Measurements from ENCODE around the gene SELENOI. TPM values are rescaled to one million over a fixed set of nuclear protein-coding genes. Genes with fewer than 3 reads are reported as not detected.

The SELENOI gene
- total and polyA plus RNA-seq, 8 donors: 0.92 to 60.8 (median 4.5) TPM

DNA sequence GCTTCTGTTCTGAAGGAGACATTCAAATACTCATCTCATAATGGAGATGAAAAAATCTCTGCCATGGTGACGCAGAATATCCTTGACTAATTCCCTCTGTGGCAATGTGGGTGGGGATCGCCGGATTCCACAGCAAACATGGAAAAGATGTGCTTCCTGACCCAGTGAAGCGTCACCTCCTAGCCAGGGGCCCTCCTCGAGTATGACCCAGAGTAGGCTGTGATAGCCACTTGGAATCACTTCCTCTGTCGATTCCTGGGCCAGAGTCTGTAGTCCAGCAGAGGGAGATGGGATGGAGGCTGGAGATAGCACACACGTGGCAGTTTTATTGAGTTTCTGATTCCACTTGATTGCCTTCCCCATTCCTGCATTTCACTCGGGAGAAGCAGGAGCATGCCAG lies 92.6 kb downstream of the SELENOI start:
- Histone ChIP-seq H3K9me3 (no peaks in the 10 kb centered on the region), H3K36me3 (no peaks in the 10 kb centered on the region), H3K4me1 (no peaks in the 10 kb centered on the region), H3K27me3 (peaks cover 0 to 3% (median 0%) of the 10 kb centered on the region in 3 donors), H3K4me3 (no peak overlapping the region), H3K27ac (no peak overlapping the region)
- no peak for DNase-seq
- intact Hi-C loops (cut with DNase I; ENCODE audit: low total_unique reads): no loop called here
- WGBS, 5 donors: 52 to 58% (median 56%) methylated on average over 8 of the region's 8 CpGs
- TF ChIP-seq POLR2A (IDR thresholded peaks at IDR 0.05): no peak
- TF ChIP-seq, protein P1, sequence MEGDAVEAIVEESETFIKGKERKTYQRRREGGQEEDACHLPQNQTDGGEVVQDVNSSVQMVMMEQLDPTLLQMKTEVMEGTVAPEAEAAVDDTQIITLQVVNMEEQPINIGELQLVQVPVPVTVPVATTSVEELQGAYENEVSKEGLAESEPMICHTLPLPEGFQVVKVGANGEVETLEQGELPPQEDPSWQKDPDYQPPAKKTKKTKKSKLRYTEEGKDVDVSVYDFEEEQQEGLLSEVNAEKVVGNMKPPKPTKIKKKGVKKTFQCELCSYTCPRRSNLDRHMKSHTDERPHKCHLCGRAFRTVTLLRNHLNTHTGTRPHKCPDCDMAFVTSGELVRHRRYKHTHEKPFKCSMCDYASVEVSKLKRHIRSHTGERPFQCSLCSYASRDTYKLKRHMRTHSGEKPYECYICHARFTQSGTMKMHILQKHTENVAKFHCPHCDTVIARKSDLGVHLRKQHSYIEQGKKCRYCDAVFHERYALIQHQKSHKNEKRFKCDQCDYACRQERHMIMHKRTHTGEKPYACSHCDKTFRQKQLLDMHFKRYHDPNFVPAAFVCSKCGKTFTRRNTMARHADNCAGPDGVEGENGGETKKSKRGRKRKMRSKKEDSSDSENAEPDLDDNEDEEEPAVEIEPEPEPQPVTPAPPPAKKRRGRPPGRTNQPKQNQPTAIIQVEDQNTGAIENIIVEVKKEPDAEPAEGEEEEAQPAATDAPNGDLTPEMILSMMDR (IDR thresholded peaks at IDR 0.05): no peak
- TF ChIP-seq EP300 (IDR thresholded peaks at IDR 0.05): no peak
- no peak for TF ChIP-seq POLR2AphosphoS5 (IDR thresholded peaks at IDR 0.05)

DNA sequence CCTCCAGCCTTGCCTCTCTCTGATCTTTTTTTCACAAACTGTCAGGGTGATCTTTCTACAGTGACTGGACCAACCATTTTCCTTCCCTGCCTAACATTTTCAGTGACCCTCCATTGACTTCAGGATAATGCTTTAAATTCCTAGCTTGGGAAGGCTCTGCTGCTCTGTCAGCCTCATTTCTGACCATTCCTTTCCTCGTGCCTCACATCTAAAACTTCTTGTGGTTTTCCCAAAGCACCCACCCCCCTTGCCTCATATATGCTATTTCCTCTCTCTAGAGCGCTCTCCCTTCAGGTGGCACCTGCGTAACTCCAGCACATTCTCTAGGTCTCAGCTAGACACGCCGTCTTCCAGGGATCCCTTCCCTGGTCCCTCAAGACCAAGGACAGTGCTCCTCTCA lies 93.0 kb downstream of the SELENOI start:
- Histone ChIP-seq H3K36me3 (no peaks in the 10 kb centered on the region), H3K4me1 (no peaks in the 10 kb centered on the region), H3K4me3 (no peak overlapping the region), H3K27me3 (peaks cover 0 to 3% (median 0%) of the 10 kb centered on the region in 3 donors), H3K27ac (no peak overlapping the region), H3K9me3 (no peaks in the 10 kb centered on the region)
- TF ChIP-seq EP300 (IDR thresholded peaks at IDR 0.05) (no peak), POLR2A (IDR thresholded peaks at IDR 0.05) (no peak), POLR2AphosphoS5 (IDR thresholded peaks at IDR 0.05) (no peak)
- TF ChIP-seq, protein P1 (IDR thresholded peaks at IDR 0.05): no peak
- intact Hi-C loops (cut with DNase I; ENCODE audit: low total_unique reads): no loop called here
- no peak for DNase-seq
- WGBS, 5 donors: 46 to 62% (median 48%) methylated on average over 5 of the region's 5 CpGs

DNA sequence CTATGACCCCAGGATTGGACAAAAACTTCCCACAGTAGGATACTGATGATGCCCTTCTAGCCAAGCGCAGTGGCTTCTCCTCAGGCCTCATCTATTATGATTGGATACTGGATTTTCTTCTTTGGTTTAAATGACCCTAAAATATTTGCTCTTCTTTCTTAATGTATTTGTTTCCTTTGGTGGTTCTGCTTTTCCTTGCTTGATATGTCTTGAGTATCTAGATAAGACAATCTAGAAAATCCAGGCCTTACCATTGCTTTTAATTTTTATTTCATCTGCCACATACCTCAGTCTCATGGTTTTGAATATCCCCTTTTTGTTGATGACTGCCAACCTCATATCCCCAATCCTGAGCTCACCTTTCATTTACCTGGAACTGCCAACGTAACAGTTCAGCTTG lies 96.4 kb downstream of the SELENOI start:
- no peak for DNase-seq

DNA sequence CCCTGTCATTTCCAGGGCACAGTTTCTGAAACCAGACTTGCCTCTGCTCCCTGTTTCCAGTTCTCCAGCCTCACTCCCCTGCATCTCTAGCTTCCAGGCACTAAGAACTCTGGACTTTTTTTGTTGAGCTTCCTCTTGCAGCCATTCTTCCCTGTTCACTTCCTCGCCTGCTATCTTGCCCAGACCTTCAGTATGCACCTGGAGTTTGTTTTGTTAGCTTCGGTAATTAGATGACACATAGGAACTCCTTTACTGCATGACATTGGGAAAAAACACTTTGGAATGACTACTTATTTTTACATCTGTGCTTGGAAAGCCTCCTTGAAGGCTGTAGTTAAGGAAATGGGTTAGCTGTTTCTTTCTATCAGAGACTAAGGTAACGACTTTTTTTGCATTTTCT lies 96.8 kb downstream of the SELENOI start:
- intact Hi-C loops (cut with DNase I; ENCODE audit: low total_unique reads): no loop called here
- DNase-seq: no peak
- no peaks in the 10 kb centered on the region for H3K4me1 ChIP-seq
- TF ChIP-seq POLR2A (IDR thresholded peaks at IDR 0.05) (no peak), EP300 (IDR thresholded peaks at IDR 0.05) (no peak), POLR2AphosphoS5 (IDR thresholded peaks at IDR 0.05) (no peak)
- TF ChIP-seq, protein P1 (IDR thresholded peaks at IDR 0.05): no peak
- no peaks in the 10 kb centered on the region for H3K36me3 ChIP-seq
- H3K27ac ChIP-seq: no peak overlapping the region
- 49 to 58% (median 52%) methylated on average over 3 of the region's 3 CpGs for WGBS, 5 donors
- H3K27me3 ChIP-seq: no peaks in the 10 kb centered on the region
- no peaks in the 10 kb centered on the region for H3K9me3 ChIP-seq
- H3K4me3 ChIP-seq: no peak overlapping the region

More for the DNA sequence above, 96.4 kb downstream of the SELENOI start:
- TF ChIP-seq, protein P1 (IDR thresholded peaks at IDR 0.05): no peak
- TF ChIP-seq POLR2A (IDR thresholded peaks at IDR 0.05) (no peak), EP300 (IDR thresholded peaks at IDR 0.05) (no peak), POLR2AphosphoS5 (IDR thresholded peaks at IDR 0.05) (no peak)
- Histone ChIP-seq H3K27ac (no peak overlapping the region), H3K9me3 (no peaks in the 10 kb centered on the region), H3K36me3 (no peaks in the 10 kb centered on the region), H3K4me1 (no peaks in the 10 kb centered on the region), H3K27me3 (no peaks in the 10 kb centered on the region), H3K4me3 (no peak overlapping the region)
- intact Hi-C loops (cut with DNase I; ENCODE audit: low total_unique reads): no loop called here
- 82 to 96% (median 91%) methylated on average over 2 of the region's 2 CpGs for WGBS, 5 donors
